ENCODE results near the gene ARGLU1.

DNA sequence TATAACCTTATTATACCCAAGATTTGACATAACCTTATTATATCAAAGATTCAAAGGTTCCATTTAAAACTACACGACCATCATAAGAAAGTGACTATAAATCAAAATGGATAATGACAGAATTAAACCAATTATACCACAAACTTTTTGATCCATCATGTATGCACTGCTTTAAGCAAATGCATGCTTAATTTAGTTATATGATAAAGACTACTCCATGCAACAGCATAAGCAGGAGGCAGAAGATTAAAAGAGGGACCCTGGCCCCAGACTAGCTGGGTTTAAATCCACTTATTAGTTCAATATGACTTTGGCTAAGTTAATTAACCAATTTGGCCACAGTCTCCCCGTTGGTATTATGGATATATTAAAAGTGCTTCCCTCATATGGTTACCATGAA lies 43.8 kb downstream of the ARGLU1 start:
- TF ChIP-seq, protein P1, sequence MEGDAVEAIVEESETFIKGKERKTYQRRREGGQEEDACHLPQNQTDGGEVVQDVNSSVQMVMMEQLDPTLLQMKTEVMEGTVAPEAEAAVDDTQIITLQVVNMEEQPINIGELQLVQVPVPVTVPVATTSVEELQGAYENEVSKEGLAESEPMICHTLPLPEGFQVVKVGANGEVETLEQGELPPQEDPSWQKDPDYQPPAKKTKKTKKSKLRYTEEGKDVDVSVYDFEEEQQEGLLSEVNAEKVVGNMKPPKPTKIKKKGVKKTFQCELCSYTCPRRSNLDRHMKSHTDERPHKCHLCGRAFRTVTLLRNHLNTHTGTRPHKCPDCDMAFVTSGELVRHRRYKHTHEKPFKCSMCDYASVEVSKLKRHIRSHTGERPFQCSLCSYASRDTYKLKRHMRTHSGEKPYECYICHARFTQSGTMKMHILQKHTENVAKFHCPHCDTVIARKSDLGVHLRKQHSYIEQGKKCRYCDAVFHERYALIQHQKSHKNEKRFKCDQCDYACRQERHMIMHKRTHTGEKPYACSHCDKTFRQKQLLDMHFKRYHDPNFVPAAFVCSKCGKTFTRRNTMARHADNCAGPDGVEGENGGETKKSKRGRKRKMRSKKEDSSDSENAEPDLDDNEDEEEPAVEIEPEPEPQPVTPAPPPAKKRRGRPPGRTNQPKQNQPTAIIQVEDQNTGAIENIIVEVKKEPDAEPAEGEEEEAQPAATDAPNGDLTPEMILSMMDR (IDR thresholded peaks at IDR 0.05), result no peak
- no peak for TF ChIP-seq POLR2A (IDR thresholded peaks at IDR 0.05)
